HEK293 (cell line): ENCODE data around the gene ITK.

Experiments used
- CTCF ChIA-PET: fragments of 350-600 bp; formaldehyde crosslinking; extraction: SDS; loops from one replicate; lab custom pipeline; 2021; ENCODE audit warnings: antibody characterized with exemption; lab: Yijun Ruan, JAX
- POLR2A ChIA-PET: fragments of 300-600 bp; formaldehyde crosslinking; extraction: SDS; loops from one replicate; lab custom pipeline; 2020; ENCODE audit warnings: antibody characterized with exemption, inconsistent platforms; lab: Yijun Ruan, JAX
- H3K27ac ChIP-seq: fragments of 200-500 bp; sonication (Bioruptor generic); 2 replicates; pipeline ENCODE4 v1.5.1; 2014; ENCODE audit warnings: low read depth, low read length, control low read depth, inconsistent platforms; ENCODE audit errors: extremely low read depth
- H3K36me3 ChIP-seq, 2 experiments: fragments of 200-500 bp in 1 of 2; sonication (Bioruptor generic) in 1 of 2; 1 replicate in 1 of 2; 2 replicates in 1 of 2; pipeline ENCODE4 v1.5.1; 2014 to 2017; ENCODE audit warnings: inconsistent platforms in 2 of 2, low read length in 2 of 2; ENCODE audit not compliant: control insufficient read depth in 2 of 2, insufficient read depth in 1 of 2
- H3K4me1 ChIP-seq: fragments of 200-500 bp; sonication (Bioruptor generic); 2 replicates; pipeline ENCODE4 v1.5.1; 2014; ENCODE audit warnings: mild to moderate bottlenecking, low read length, inconsistent platforms; ENCODE audit not compliant: control insufficient read depth, insufficient read depth
- H3K4me3 ChIP-seq: 2 replicates; pipeline ENCODE4 v1.5.1; 2011; ENCODE audit warnings: low read depth, mild to moderate bottlenecking, control low read depth, low read length, moderate library complexity
- H3K9me3 ChIP-seq: fragments of 200-500 bp; sonication (Bioruptor generic); 2 replicates; pipeline ENCODE4 v1.5.1; 2014; ENCODE audit warnings: low read depth, low read length, inconsistent platforms; ENCODE audit not compliant: control insufficient read depth, insufficient read depth
- HOXC10 ChIP-seq: sonication (generic); formaldehyde crosslinking; IDR thresholded peaks from 2 replicates; pipeline ENCODE4 v1.8.1; 2023; ENCODE audit warnings: mild to moderate bottlenecking, missing genetic modification reagents
- SP2 ChIP-seq: fragments of 450-650 bp; formaldehyde crosslinking; IDR thresholded peaks from 2 replicates; pipeline ENCODE4 v1.5.1; 2016; ENCODE audit warnings: missing biosample characterization, missing genetic modification characterization
- YY1 ChIP-seq: fragments of 450-650 bp; formaldehyde crosslinking; IDR thresholded peaks from 2 replicates; pipeline ENCODE4 v1.5.1; 2018; ENCODE audit warnings: missing biosample characterization, missing genetic modification characterization
- ZNF132 ChIP-seq: fragments of 450-650 bp; formaldehyde crosslinking; IDR thresholded peaks from 2 replicates; pipeline ENCODE4 v1.5.1; 2017; ENCODE audit warnings: missing biosample characterization, missing genetic modification characterization, borderline replicate concordance
- ZNF140 ChIP-seq: fragments of 450-650 bp; formaldehyde crosslinking; IDR thresholded peaks from 2 replicates; pipeline ENCODE4 v1.5.1; 2016; ENCODE audit warnings: missing biosample characterization, missing genetic modification characterization
- ZNF155 ChIP-seq: fragments of 450-650 bp; formaldehyde crosslinking; IDR thresholded peaks from 2 replicates; pipeline ENCODE4 v1.5.1; 2016; ENCODE audit warnings: missing biosample characterization, missing genetic modification characterization
- ZNF175 ChIP-seq: fragments of 450-650 bp; formaldehyde crosslinking; IDR thresholded peaks from 2 replicates; pipeline ENCODE4 v1.5.1; 2016; ENCODE audit warnings: missing biosample characterization, missing genetic modification characterization
- ZNF19 ChIP-seq: fragments of 450-650 bp; formaldehyde crosslinking; IDR thresholded peaks from 2 replicates; pipeline ENCODE4; 2016; ENCODE audit warnings: missing biosample characterization, missing genetic modification characterization, low read depth
- ZNF311 ChIP-seq: fragments of 450-650 bp; formaldehyde crosslinking; IDR thresholded peaks from 2 replicates; pipeline ENCODE4 v1.5.1; 2017; ENCODE audit warnings: missing biosample characterization, missing genetic modification characterization, borderline replicate concordance
- ZNF354C ChIP-seq: fragments of 450-650 bp; formaldehyde crosslinking; IDR thresholded peaks from 2 replicates; pipeline ENCODE4 v1.5.1; 2016; ENCODE audit warnings: missing biosample characterization, missing genetic modification characterization, low read depth, borderline replicate concordance
- ZNF394 ChIP-seq: fragments of 450-650 bp; formaldehyde crosslinking; IDR thresholded peaks from 2 replicates; pipeline ENCODE4 v1.5.1; 2016; ENCODE audit warnings: missing biosample characterization, missing genetic modification characterization, mild to moderate bottlenecking, moderate library complexity, borderline replicate concordance
- ZNF521 ChIP-seq: fragments of 450-650 bp; formaldehyde crosslinking; IDR thresholded peaks from 2 replicates; pipeline ENCODE4 v1.5.1; 2017; ENCODE audit warnings: missing biosample characterization, mild to moderate bottlenecking, missing genetic modification characterization
- ZNF623 ChIP-seq: fragments of 450-650 bp; formaldehyde crosslinking; IDR thresholded peaks from 2 replicates; pipeline ENCODE4 v1.5.1; 2016; ENCODE audit warnings: missing biosample characterization, missing genetic modification characterization
- ZNF626 ChIP-seq: fragments of 450-650 bp; sonication (Bioruptor Pico); formaldehyde crosslinking; IDR thresholded peaks from 2 replicates; pipeline ENCODE4 v1.5.1; 2018; ENCODE audit warnings: missing biosample characterization, missing genetic modification characterization, inconsistent platforms
- ZNF629 ChIP-seq: fragments of 450-650 bp; formaldehyde crosslinking; IDR thresholded peaks from 2 replicates; pipeline ENCODE4 v1.5.1; 2017; ENCODE audit warnings: missing biosample characterization, missing genetic modification characterization
- ZNF777 ChIP-seq: fragments of 450-650 bp; formaldehyde crosslinking; IDR thresholded peaks from 2 replicates; pipeline ENCODE4 v1.5.1; 2017; ENCODE audit warnings: missing biosample characterization, missing genetic modification characterization, borderline replicate concordance
- ZXDB ChIP-seq: fragments of 450-650 bp; formaldehyde crosslinking; IDR thresholded peaks from 2 replicates; pipeline ENCODE4 v1.5.1; 2016; ENCODE audit warnings: missing biosample characterization, missing genetic modification characterization
- TF ChIP-seq, protein P1 (sequence below): fragments of 450-650 bp; formaldehyde crosslinking; IDR thresholded peaks from 2 replicates; pipeline ENCODE4 v1.5.1; 2016; ENCODE audit warnings: missing biosample characterization, missing genetic modification characterization
- TF ChIP-seq, protein P2 (sequence below): fragments of 450-650 bp; formaldehyde crosslinking; IDR thresholded peaks from 2 replicates; pipeline ENCODE4 v1.5.1; 2016; ENCODE audit warnings: missing biosample characterization, missing genetic modification characterization
- TF ChIP-seq, protein P3 (sequence below): fragments of 450-650 bp; formaldehyde crosslinking; conservative IDR thresholded peaks from 2 replicates; pipeline ENCODE4 v1.5.1; 2016; ENCODE audit warnings: low read depth, missing biosample characterization, missing genetic modification characterization

ITK gene

DNA sequence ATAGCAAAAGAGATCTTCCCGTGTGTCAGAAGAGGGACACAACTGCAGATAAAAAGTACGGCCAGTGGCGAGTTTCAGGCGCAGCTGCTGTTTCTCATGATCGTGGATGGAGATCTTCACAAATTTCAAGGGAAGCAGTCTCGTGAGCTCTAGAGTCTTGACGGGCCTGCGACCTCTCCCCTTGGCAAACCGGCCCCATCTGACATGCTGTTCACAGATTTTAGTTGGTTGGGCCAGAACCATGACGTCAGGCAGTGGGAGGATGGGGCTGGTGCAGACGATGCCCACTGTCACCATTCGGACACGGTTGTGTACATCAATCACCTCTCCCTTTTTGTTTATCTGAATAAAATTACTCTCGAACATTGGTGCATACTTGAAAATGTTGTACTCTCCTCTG is 15.0 kb upstream of the ITK start:
- Histone ChIP-seq H3K9me3 (no peaks in the 10 kb centered on the region), H3K36me3 (no peaks in the 10 kb centered on the region), H3K4me3 (no peak overlapping the region), H3K4me1 (no peaks in the 10 kb centered on the region), H3K27ac (no peak overlapping the region)
- ChIA-PET POLR2A (interaction anchor here (1.0 kb wide), 1 partner anchor 23 kb away, joined by 3 read pairs; the partner anchor contains the start of gene MED7), CTCF (no interaction called here)
- TF ChIP-seq ZNF19 (no peak), ZNF777 (tag by site-specific recombination) (no peak), ZNF311 (tag by site-specific recombination) (no peak), ZNF629 (tag by site-specific recombination) (no peak), ZNF623 (tag by site-specific recombination) (no peak), ZNF175 (tag by site-specific recombination) (no peak), ZNF521 (tag by site-specific recombination) (no peak), ZNF155 (no peak), ZXDB (tag by site-specific recombination) (no peak), YY1 (tag by site-specific recombination) (no peak), HOXC10 (CRISPR knock-in tag) (no peak), ZNF626 (tag by site-specific recombination) (no peak), ZNF394 (tag by site-specific recombination) (no peak), ZNF140 (tag by site-specific recombination) (no peak), ZNF132 (tag by site-specific recombination) (no peak), ZNF354C (tag by site-specific recombination) (no peak), SP2 (tag by site-specific recombination) (no peak)
- TF ChIP-seq, protein P1, sequence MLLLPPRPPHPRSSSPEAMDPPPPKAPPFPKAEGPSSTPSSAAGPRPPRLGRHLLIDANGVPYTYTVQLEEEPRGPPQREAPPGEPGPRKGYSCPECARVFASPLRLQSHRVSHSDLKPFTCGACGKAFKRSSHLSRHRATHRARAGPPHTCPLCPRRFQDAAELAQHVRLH (tag by site-specific recombination), result no peak
- TF ChIP-seq, protein P2, sequence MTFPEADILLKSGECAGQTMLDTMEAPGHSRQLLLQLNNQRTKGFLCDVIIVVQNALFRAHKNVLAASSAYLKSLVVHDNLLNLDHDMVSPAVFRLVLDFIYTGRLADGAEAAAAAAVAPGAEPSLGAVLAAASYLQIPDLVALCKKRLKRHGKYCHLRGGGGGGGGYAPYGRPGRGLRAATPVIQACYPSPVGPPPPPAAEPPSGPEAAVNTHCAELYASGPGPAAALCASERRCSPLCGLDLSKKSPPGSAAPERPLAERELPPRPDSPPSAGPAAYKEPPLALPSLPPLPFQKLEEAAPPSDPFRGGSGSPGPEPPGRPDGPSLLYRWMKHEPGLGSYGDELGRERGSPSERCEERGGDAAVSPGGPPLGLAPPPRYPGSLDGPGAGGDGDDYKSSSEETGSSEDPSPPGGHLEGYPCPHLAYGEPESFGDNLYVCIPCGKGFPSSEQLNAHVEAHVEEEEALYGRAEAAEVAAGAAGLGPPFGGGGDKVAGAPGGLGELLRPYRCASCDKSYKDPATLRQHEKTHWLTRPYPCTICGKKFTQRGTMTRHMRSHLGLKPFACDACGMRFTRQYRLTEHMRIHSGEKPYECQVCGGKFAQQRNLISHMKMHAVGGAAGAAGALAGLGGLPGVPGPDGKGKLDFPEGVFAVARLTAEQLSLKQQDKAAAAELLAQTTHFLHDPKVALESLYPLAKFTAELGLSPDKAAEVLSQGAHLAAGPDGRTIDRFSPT (tag by site-specific recombination), result no peak
- TF ChIP-seq, protein P3, sequence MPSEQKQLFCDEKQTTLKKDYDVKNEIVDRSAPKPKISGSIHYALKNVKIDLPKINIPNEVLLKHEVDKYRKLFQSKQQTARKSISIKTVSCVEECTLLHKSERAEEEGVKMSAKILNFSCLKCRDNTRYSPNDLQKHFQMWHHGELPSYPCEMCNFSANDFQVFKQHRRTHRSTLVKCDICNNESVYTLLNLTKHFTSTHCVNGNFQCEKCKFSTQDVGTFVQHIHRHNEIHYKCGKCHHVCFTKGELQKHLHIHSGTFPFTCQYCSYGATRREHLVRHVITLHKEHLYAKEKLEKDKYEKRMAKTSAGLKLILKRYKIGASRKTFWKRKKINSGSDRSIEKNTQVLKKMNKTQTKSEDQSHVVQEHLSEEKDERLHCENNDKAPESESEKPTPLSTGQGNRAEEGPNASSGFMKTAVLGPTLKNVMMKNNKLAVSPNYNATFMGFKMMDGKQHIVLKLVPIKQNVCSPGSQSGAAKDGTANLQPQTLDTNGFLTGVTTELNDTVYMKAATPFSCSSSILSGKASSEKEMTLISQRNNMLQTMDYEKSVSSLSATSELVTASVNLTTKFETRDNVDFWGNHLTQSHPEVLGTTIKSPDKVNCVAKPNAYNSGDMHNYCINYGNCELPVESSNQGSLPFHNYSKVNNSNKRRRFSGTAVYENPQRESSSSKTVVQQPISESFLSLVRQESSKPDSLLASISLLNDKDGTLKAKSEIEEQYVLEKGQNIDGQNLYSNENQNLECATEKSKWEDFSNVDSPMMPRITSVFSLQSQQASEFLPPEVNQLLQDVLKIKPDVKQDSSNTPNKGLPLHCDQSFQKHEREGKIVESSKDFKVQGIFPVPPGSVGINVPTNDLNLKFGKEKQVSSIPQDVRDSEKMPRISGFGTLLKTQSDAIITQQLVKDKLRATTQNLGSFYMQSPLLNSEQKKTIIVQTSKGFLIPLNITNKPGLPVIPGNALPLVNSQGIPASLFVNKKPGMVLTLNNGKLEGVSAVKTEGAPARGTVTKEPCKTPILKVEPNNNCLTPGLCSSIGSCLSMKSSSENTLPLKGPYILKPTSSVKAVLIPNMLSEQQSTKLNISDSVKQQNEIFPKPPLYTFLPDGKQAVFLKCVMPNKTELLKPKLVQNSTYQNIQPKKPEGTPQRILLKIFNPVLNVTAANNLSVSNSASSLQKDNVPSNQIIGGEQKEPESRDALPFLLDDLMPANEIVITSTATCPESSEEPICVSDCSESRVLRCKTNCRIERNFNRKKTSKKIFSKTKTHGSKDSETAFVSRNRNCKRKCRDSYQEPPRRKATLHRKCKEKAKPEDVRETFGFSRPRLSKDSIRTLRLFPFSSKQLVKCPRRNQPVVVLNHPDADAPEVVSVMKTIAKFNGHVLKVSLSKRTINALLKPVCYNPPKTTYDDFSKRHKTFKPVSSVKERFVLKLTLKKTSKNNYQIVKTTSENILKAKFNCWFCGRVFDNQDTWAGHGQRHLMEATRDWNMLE (tag by site-specific recombination), result no peak
